IPS DF 4.7 (cell line): ENCODE results near the gene AUNIP.
"Not testable (repeated sequence)": the region's sequence is repeated elsewhere in the genome, so short reads cannot be mapped to it uniquely, and the experiment has no call there.

Source experiments
- DNase-seq: peaks from one replicate; pipeline ENCODE4 v3.0.0-alpha.2; 2013; ENCODE audit warnings: low spot score; ENCODE audit errors: extremely low read depth

AUNIP gene

GRCh38 chr1:25866288-25866687 is 7.0 kb upstream of the AUNIP start:
- no peak for DNase-seq

GRCh38 chr1:25864434-25864833 is 5.2 kb upstream of the AUNIP start:
- no peak for DNase-seq

GRCh38 chr1:25863486-25864262 is 4.4 kb upstream of the AUNIP start:
- DNase-seq: no peak

- DNase-seq: no peak
Measured at GRCh38 chr1:25862785-25863485, 3.7 kb upstream of the AUNIP start.

GRCh38 chr1:25861316-25862286 is 2.3 kb upstream of the AUNIP start:
- no peak for DNase-seq

- DNase-seq: no peak
Measured at GRCh38 chr1:25858494-25858893, 763 bp downstream of the AUNIP start.

- no peak for DNase-seq
Measured at GRCh38 chr1:25856856-25857255, 2.4 kb downstream of the AUNIP start.

GRCh38 chr1:25854554-25854953 is 4.7 kb downstream of the AUNIP start:
- DNase-seq: no peak

GRCh38 chr1:25848531-25848930 is 10.7 kb downstream of the AUNIP start:
- DNase-seq: no peak

- DNase-seq: no peak
Measured at GRCh38 chr1:25847929-25848328, 11.3 kb downstream of the AUNIP start.

- DNase-seq: no peak
Measured at GRCh38 chr1:25845664-25846063, 13.6 kb downstream of the AUNIP start.

GRCh38 chr1:25844536-25845337 is 14.5 kb downstream of the AUNIP start:
- DNase-seq: no peak

- no peak for DNase-seq
Measured at GRCh38 chr1:25843483-25843882, 15.8 kb downstream of the AUNIP start.

- not testable (repeated sequence) for DNase-seq
Measured at GRCh38 chr1:25839808-25840207, 19.4 kb downstream of the AUNIP start.

- no peak for DNase-seq
Measured at GRCh38 chr1:25837262-25837875, 21.9 kb downstream of the AUNIP start.

- DNase-seq: no peak
Measured at GRCh38 chr1:25836695-25837094, 22.6 kb downstream of the AUNIP start.

- DNase-seq: no peak
Measured at GRCh38 chr1:25834894-25835293, 24.4 kb downstream of the AUNIP start.

GRCh38 chr1:25833158-25833557 is 26.1 kb downstream of the AUNIP start:
- DNase-seq: no peak

- DNase-seq: no peak
Measured at GRCh38 chr1:25832336-25833037, 26.8 kb downstream of the AUNIP start.
